ENCODE measurements around the gene ZMYM1.
"Not testable (repeated sequence)": the region's sequence is repeated elsewhere in the genome, so short reads cannot be mapped to it uniquely, and the experiment has no call there.

ZMYM1 gene

GRCh38 chr1:35069746-35070145 lies 9.4 kb upstream of the ZMYM1 start:
- Histone ChIP-seq H3K36me3 (ENCODE audit: low read length) (no peaks in the 10 kb centered on the region), H2AFZ (ENCODE audit: low read depth, low read length, severe bottlenecking) (no peak overlapping the region), H3K9me3 (ENCODE audit: insufficient read depth, low read length) (peaks cover 4% of the 10 kb centered on the region; the same call in 1 of the 2 replicates), H3K79me2 (ENCODE audit: insufficient read depth, low read length) (no peaks in the 10 kb centered on the region), H3K4me2 (ENCODE audit: low read depth, low read length, poor library complexity, severe bottlenecking) (no peak overlapping the region), H3K9me2 (replicated peaks; ENCODE audit: insufficient read depth, low read length) (no peaks in the 10 kb centered on the region), H3K27ac (ENCODE audit: low read depth, low read length) (no peak overlapping the region), H3F3A (ENCODE audit: insufficient read depth) (no peaks in the 10 kb centered on the region), H4K20me1 (ENCODE audit: low read depth, low read length) (no peaks in the 10 kb centered on the region), H3K9ac (ENCODE audit: low read length) (no peak overlapping the region), H3K4me3 (ENCODE audit: insufficient read depth, low read length, poor library complexity, severe bottlenecking) (no peak overlapping the region), H3K27me3 (ENCODE audit: low read length) (no peaks in the 10 kb centered on the region)
- no peak for TF ChIP-seq EZH2phosphoT487 (conservative IDR thresholded peaks at IDR 0.05; ENCODE audit: low read length)
- no peak for TF ChIP-seq CTCF (IDR thresholded peaks at IDR 0.05; ENCODE audit: insufficient read depth, low read length, poor library complexity, severe bottlenecking)

GRCh38 chr1:35073265-35073811 lies 5.8 kb upstream of the ZMYM1 start:
- H3K36me3 ChIP-seq (ENCODE audit: low read length), result no peaks in the 10 kb centered on the region
- TF ChIP-seq EZH2phosphoT487 (conservative IDR thresholded peaks at IDR 0.05; ENCODE audit: low read length), result no peak
- TF ChIP-seq CTCF (IDR thresholded peaks at IDR 0.05; ENCODE audit: insufficient read depth, low read length, poor library complexity, severe bottlenecking), result no peak
- H3K4me3 ChIP-seq (ENCODE audit: insufficient read depth, low read length, poor library complexity, severe bottlenecking), result no peak overlapping the region
- no peak overlapping the region for H3K4me2 ChIP-seq (ENCODE audit: low read depth, low read length, poor library complexity, severe bottlenecking)
- peaks cover 4% of the 10 kb centered on the region; the same call in 1 of the 2 replicates for H3K9me3 ChIP-seq (ENCODE audit: insufficient read depth, low read length)
- H3K79me2 ChIP-seq (ENCODE audit: insufficient read depth, low read length), result no peaks in the 10 kb centered on the region
- H3K27ac ChIP-seq (ENCODE audit: low read depth, low read length), result no peak overlapping the region
- no peak overlapping the region for H2AFZ ChIP-seq (ENCODE audit: low read depth, low read length, severe bottlenecking)
- H3F3A ChIP-seq (ENCODE audit: insufficient read depth), result no peaks in the 10 kb centered on the region
- no peak overlapping the region for H3K9ac ChIP-seq (ENCODE audit: low read length)
- H4K20me1 ChIP-seq (ENCODE audit: low read depth, low read length), result no peaks in the 10 kb centered on the region
- H3K9me2 ChIP-seq (replicated peaks; ENCODE audit: insufficient read depth, low read length), result no peaks in the 10 kb centered on the region
- no peaks in the 10 kb centered on the region for H3K27me3 ChIP-seq (ENCODE audit: low read length)

GRCh38 chr1:35076426-35076825 lies 2.8 kb upstream of the ZMYM1 start:
- not testable (repeated sequence) for H3K27me3 ChIP-seq (ENCODE audit: low read length); H3F3A ChIP-seq (ENCODE audit: insufficient read depth); H3K4me3 ChIP-seq (ENCODE audit: insufficient read depth, low read length, poor library complexity, severe bottlenecking); H3K36me3 ChIP-seq (ENCODE audit: low read length); H3K9me2 ChIP-seq (replicated peaks; ENCODE audit: insufficient read depth, low read length); H4K20me1 ChIP-seq (ENCODE audit: low read depth, low read length); H3K9me3 ChIP-seq (ENCODE audit: insufficient read depth, low read length); H3K9ac ChIP-seq (ENCODE audit: low read length); H2AFZ ChIP-seq (ENCODE audit: low read depth, low read length, severe bottlenecking); H3K4me2 ChIP-seq (ENCODE audit: low read depth, low read length, poor library complexity, severe bottlenecking); H3K27ac ChIP-seq (ENCODE audit: low read depth, low read length)
- H3K79me2 ChIP-seq (ENCODE audit: insufficient read depth, low read length), result peaks cover 16% of the 10 kb centered on the region; the same call in 1 of the 2 replicates

- no peaks in the 10 kb centered on the region for H3K9me2 ChIP-seq (replicated peaks; ENCODE audit: insufficient read depth, low read length)
- H3K27me3 ChIP-seq (ENCODE audit: low read length), result no peaks in the 10 kb centered on the region
- H3K36me3 ChIP-seq (ENCODE audit: low read length), result no peaks in the 10 kb centered on the region
- peaks cover 40% of the 10 kb centered on the region for H3K79me2 ChIP-seq (ENCODE audit: insufficient read depth, low read length)
- H3K27ac ChIP-seq (ENCODE audit: low read depth, low read length), result no peak overlapping the region
- H3K9ac ChIP-seq (ENCODE audit: low read length), result peak overlapping the region; percentile 66
- H3K4me3 ChIP-seq (ENCODE audit: insufficient read depth, low read length, poor library complexity, severe bottlenecking), result peak overlapping the region; percentile 59
- H4K20me1 ChIP-seq (ENCODE audit: low read depth, low read length), result no peaks in the 10 kb centered on the region
- no peaks in the 10 kb centered on the region for H3F3A ChIP-seq (ENCODE audit: insufficient read depth)
- TF ChIP-seq EZH2phosphoT487 (conservative IDR thresholded peaks at IDR 0.05; ENCODE audit: low read length), result no peak
- no peak for TF ChIP-seq CTCF (IDR thresholded peaks at IDR 0.05; ENCODE audit: insufficient read depth, low read length, poor library complexity, severe bottlenecking)
- no peaks in the 10 kb centered on the region for H3K9me3 ChIP-seq (ENCODE audit: insufficient read depth, low read length)
- peak overlapping the region; percentile 64 for H3K4me2 ChIP-seq (ENCODE audit: low read depth, low read length, poor library complexity, severe bottlenecking)
- H2AFZ ChIP-seq (ENCODE audit: low read depth, low read length, severe bottlenecking), result no peak overlapping the region
Observed at GRCh38 chr1:35080171-35080854, 1.1 kb downstream of the ZMYM1 start.

Measured in SU-DHL-6 (cell line).